ENCODE results near the gene MDGA2.
"Not testable (repeated sequence)": the region's sequence is repeated elsewhere in the genome, so short reads cannot be mapped to it uniquely, and the experiment has no call there.

MDGA2 gene

GRCh38 chr14:47207617-47208016 is 467.8 kb downstream of the MDGA2 start:
- H3K4me3 ChIP-seq (ENCODE audit: control insufficient read depth, low read depth, low read length): no peak overlapping the region
- TF ChIP-seq CTCF (conservative IDR thresholded peaks at IDR 0.05; ENCODE audit: control insufficient read depth, insufficient read depth, low read depth, low read length): no peak
- peak; percentile 2 for DNase-seq (ENCODE audit: low read depth)

- no peak for TF ChIP-seq CTCF (conservative IDR thresholded peaks at IDR 0.05; ENCODE audit: control insufficient read depth, insufficient read depth, low read depth, low read length)
- no peak overlapping the region for H3K4me3 ChIP-seq (ENCODE audit: control insufficient read depth, low read depth, low read length)
- no peak for DNase-seq (ENCODE audit: low read depth)
Observed at GRCh38 chr14:47200740-47201139, 474.7 kb downstream of the MDGA2 start.

- no peak for TF ChIP-seq CTCF (conservative IDR thresholded peaks at IDR 0.05; ENCODE audit: control insufficient read depth, insufficient read depth, low read depth, low read length)
- no peak for DNase-seq (ENCODE audit: low read depth)
- no peak overlapping the region for H3K4me3 ChIP-seq (ENCODE audit: control insufficient read depth, low read depth, low read length)
Observed at GRCh38 chr14:47195582-47195981, 479.8 kb downstream of the MDGA2 start.

- DNase-seq (ENCODE audit: low read depth): peak; percentile 42
- TF ChIP-seq CTCF (conservative IDR thresholded peaks at IDR 0.05; ENCODE audit: control insufficient read depth, insufficient read depth, low read depth, low read length): no peak
- no peak overlapping the region for H3K4me3 ChIP-seq (ENCODE audit: control insufficient read depth, low read depth, low read length)
Observed at GRCh38 chr14:47194055-47194454, 481.4 kb downstream of the MDGA2 start.

- H3K4me3 ChIP-seq (ENCODE audit: control insufficient read depth, low read depth, low read length): not testable (repeated sequence)
- DNase-seq (ENCODE audit: low read depth): peak; percentile 14
Observed at GRCh38 chr14:47192203-47192602, 483.2 kb downstream of the MDGA2 start.

GRCh38 chr14:47191700-47192099 is 483.7 kb downstream of the MDGA2 start:
- H3K4me3 ChIP-seq (ENCODE audit: control insufficient read depth, low read depth, low read length): no peak overlapping the region
- no peak for TF ChIP-seq CTCF (conservative IDR thresholded peaks at IDR 0.05; ENCODE audit: control insufficient read depth, insufficient read depth, low read depth, low read length)
- DNase-seq (ENCODE audit: low read depth): peak; percentile 44

GRCh38 chr14:47189911-47190484 is 485.4 kb downstream of the MDGA2 start:
- no peak overlapping the region for H3K4me3 ChIP-seq (ENCODE audit: control insufficient read depth, low read depth, low read length)
- DNase-seq (ENCODE audit: low read depth): no peak
- TF ChIP-seq CTCF (conservative IDR thresholded peaks at IDR 0.05; ENCODE audit: control insufficient read depth, insufficient read depth, low read depth, low read length): no peak
